HPDE6-E6E7 (cell line): ENCODE results near the gene LRRC75A.

Source experiments
- DNase-seq: peaks from one replicate; pipeline ENCODE4 v3.0.0; 2011; ENCODE audit warnings: missing footprints; ENCODE audit errors: extremely low spot score

LRRC75A gene

DNA sequence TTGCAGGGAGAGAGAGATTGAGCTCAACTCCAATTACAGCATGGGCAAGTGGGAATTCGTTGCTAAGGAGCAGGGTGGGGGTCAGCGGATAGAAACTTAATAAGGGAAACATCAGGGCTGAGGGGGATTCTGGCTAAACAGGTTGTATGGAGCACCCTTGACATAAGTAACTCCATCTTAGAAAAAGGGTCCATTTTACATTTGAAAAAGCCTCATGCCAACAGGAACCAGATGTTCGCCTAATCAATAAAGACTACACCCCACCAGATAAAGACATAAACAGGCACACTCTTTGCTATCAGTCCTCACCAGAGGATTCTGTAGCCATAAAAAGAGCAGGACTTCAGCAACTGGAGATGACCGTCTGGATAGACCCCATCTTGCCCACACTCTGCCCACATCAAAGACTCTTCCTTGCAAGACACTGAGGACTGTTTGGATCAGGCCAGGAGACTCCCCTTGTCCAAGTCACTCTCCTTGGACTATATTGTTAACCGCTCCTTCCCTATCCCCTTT lies 1.6 kb upstream of the LRRC75A start:
- no peak for DNase-seq

DNA sequence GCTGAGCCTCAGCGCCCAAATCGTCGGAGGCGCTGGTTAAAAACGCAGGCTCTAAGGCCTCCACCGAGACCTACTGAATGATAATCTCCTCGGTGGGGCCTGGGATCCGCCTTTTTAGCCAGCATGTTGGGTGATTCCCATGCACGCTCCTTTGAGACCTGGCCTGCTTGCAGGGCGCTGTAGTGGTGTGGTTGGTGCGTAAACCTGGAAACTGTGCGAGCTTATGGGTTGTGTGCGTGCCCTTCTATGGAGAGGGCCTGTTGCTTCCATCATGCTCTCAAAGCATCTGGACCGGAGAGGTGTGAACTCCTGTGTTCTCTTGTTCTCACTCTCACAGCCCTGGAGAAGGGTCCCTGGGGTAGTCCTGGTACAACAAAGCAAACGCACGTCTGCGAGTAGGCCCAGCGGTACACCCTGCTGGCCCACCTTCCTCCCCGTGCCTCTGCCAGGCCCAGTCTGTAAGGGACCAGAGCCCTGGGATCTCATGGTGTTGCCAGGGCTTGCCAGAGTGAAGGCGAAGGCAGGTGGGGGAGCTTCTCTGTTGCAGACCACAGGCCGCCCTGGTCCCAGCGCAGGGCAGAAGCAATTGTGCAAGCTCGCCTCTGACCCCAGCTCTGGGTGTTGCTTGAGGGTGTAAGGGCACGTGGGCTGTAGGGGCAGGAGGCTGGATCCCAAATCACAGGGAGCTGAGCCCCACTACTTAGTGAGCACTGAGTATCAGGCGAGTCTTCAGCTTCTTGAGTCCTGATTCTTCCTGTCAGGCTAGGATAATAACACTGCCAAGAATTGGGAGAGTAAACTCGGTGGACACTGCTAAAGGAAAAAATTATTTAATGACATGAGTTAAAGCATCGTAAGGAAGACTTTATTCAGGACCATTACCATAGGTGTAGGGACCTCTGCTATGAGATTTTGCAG lies 879 bp upstream of the LRRC75A start:
- no peak for DNase-seq

DNA sequence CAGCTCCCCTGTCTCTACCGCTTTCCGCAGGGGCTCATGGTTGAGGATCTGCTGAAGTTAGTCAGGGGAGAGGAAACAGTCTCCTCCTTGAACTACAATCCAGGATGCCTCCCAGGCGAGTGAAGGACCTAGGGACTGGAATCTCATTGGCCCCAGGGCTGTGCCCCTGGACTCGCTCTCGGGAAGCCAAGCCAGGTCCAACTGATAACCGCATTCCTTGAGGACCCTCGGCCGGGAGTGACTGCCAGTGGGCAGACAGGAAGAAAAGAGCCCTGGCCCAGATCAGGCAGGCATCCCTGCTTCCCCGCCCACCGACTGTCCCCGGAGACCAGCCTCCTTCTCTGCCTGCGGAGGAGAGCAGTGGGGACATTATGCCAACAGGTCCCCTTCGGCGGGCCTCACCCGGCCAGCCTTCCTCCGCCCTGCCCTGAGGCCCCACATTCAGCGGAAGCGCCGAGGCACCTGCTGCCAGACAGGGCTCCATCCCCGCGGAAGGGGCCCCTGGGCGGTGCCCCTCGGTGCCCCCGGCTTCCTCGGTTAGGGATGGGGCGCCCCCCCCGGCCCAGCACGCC lies 776 bp downstream of the LRRC75A start:
- DNase-seq, result no peak

DNA sequence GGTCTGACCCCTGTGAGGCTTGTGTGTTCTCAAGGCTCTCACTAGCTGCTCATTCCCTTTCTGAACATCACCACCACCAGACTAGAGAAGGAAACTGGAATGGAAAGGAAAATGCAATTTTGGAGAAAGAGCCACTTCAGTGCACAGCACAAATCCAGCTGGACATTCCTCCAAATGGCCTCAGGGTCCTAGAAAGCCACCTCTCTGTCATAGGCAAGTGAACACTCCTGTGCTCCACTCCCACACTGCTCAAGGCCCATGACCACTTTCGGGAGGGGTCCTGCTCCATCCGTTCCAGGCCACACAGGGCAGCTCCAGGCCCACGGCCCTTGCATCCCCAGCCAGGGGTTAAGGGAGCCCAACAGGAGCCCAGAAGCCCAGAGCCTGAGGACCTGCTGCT lies 2.6 kb downstream of the LRRC75A start:
- no peak for DNase-seq

DNA sequence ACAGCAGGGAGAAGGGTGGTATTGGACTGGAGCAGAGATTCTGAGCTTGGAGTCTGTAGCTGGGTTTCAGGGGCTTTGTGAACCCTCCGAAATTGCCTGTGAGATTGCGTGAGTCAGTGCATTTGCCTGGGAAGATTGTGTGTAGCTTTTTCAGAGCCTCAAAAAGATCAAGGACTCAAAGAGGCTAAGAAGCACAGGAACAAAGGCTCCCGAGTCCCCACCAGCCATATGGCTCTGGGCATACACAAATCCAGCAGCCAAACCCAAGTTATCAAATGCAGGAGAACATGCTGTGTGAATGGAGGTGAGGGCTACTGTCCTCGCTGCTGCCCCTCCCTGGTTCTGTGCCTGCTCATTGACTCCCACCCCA lies 3.0 kb downstream of the LRRC75A start:
- no peak for DNase-seq

DNA sequence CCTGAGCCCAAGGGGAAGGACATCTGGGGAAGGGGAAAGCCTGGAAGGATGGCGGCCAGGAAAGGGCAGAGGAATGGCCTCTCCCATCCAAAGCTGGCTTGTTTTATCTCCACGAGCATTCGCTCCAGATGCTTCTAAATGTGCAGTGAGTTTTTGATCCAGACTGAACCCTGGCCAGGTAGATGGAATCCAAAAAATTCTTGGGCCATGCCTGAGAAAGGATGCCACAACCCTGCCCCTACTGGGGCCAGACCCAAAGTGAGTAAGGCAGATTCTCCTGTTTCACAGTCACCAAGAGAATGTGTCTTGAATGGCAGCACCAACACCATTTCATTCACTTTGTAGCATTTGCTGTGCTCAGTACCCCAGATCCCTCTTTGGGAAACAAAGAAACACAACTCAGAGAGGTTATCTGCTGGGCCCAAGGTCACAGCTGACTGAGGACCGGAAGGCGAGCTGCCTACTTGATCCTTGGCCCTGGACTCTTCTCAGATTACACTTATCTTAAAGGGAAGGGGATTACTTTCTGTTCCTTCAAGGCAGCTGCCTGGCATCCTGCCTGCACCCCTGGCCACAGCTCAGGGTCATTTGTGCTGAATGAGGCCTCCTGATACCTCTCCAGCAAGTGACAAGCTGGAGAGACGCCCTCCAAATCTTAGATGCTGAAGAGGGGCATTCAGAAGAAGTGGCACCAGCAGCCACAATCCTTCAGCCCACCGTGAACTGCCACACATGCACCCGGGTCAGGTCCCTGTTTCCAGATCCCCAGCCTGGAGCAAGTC lies 3.6 kb downstream of the LRRC75A start:
- DNase-seq, result no peak

DNA sequence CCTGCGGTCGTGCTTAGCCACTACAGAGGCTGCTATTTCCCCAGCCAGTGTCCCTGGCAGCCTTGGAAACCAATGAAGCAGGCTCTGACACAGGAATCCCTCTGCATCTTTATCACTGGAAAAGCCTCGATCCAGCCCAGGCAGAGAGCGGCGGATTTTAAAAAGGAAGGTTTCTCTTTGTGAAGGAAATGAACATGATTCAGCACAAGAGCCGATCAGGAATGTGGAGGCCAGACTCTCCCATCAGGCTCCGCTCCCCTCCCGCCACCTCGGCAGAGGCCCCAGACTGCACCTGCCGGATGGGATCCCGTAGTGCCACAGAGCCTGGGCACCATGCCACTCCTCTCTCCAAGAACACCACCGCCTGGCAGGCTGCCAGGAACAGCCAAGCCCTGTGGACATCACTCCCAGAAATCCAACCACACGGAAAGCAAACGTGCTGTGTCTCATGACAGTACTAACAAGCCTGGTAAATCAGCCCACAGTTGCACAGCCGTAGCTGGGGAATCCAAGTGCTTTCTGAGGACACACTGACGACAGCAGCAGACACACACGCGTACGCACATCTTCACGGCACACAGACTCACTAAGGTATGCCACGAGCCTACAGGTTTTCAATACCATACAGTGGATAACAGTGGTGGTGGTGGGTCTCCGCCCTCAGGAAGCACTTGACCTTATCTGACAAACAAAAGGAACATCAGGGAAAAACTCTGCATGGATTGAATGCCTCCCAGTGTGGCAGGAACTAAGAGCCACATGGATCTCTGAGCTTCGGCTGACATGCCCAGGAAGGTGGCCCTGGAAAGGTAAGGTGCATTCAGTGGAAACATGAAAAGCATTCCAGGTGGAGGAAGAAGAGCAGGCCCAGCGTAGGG lies 5.4 kb downstream of the LRRC75A start:
- DNase-seq, result peak; percentile 49

DNA sequence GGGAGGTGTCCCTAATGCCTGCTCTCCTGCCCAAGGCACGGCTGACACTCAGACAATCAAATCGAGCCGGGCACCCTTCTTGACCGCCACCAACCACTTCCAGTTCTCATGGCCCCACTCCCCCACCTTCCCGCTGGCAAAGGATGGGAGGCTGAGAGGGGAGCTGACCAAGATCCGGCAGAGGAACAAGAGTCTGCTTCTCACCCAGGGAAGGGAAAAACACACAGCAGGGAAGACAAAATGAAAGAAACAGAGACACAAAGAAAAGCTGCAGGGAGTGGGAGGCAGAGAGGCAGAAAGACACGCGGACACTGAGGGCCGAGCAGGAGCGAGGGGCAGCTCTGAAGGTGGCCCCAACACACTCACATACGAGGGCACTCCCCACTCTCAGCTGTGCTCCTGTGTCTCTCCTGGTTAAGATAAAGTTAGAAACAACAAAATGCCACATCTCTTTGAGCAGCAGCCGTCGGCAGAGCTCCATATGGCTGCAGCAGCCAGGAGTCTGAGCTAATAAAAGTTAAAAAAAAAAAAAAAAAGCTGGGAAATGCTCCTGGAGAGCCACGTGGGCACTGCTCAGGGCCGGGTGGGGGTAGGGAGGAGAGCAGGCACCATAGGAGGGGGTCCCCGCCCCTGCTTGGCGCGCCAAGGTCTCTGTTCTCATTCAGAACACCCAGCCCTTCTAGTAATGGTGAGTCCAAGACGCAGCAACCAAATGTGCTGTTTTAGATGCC lies 7.4 kb downstream of the LRRC75A start:
- DNase-seq, result no peak

DNA sequence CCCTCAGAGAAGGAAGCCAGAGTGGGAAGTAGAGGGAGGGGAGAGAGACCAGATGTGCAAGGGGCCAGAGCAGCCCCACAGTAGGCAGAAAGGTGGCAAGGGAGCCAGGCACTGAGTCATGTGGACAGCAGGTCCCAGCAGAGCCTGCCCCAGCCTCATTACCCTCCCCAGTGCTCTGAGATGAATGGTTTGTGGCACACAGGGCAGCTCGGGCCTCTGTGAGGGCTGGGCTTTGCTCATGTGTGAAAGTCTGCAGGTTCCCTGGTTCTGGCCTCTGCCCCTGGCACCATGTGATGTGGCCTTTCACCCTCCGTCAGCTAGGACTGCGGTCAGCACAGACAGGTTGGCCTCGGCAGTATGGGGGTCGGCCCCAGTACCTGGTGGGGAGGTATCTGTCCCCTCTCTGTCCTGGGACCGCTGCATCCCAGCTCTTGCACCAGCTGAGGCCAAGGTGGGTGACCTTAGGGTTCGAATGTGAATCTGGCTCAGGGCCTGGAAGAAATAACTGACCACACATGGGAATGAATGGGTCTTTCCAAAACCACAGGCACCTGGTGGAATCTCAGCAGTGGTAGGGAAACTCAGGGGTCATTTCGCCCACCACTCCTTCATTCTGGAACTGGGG lies 8.9 kb downstream of the LRRC75A start:
- no peak for DNase-seq

DNA sequence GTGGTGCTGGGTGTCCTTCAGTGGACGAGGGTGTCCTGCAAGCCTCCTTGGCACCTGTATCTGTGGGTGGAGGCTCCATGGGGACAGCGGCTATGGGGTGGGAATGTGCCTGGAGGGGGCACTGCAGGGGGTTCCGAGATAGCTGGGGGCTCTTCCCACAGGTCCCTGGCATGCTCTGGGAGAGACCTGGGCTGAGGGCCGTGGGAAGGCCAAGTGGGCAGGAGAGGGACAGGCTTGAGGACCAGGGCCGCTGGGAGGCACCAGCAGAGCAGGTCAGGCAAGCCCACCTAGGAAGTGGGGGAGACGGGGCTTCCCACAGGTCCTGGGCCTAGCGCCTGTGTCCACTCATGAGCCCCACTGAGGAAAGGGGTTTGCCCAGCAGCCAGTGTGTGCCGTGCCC lies 9.7 kb downstream of the LRRC75A start:
- no peak for DNase-seq

DNA sequence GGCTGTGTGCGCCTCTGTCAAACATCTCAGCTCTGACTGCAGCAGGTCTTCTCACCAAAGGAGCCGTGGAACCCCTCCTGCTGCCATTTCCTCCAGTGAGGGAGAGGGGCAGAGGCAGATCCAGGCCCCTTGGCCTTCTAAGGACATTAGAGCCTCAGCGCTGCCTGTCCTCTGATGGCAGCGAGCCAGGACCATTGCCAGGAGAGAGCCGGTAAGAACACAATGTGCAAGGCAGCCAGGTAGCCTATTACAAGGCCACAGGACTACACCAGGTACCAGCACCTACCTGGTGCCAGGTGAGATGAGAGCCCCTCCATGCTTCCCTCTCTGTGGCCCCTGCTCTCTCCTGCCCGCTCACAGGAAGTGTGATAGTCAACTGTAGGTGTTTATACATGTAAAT lies 11.0 kb downstream of the LRRC75A start:
- no peak for DNase-seq

DNA sequence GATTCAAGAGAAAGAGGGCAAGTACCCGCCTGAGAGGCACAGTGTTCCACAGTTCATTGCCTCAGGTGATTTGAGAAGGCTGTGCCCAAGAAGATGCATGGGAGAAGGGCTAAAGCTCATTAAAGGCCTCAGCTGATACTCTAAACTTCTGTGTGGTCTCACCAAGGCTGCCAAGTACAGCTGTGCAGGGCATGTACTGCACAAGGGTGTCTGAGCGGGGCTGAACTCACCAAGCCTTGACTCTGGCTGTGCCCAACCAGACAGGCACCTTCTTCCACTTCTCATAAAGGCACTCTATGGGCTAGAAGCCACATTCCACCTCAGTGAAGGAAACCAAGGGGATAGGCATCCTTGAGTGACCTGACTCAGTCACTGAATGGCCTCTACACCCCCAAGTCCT lies 12.7 kb downstream of the LRRC75A start:
- DNase-seq, result no peak

DNA sequence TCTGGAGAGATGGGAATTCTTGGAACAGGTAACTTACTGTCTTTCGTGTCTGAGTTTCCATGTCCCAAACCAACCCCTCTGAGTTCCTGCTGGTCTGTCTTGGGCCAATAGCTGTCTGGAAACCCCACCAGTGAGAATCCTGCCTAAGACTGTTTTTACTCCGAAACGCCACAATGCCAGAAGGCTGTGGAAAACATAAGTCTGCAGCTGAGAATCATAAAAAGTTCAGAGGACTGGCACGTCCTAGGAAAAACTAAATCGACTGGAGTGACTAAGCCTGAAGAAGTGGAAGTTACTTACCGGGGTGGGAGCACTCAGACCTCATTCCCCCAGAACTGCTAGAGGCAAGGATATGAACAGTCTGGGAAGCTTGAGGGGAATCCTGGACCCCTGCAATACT lies 13.3 kb downstream of the LRRC75A start:
- DNase-seq, result no peak

DNA sequence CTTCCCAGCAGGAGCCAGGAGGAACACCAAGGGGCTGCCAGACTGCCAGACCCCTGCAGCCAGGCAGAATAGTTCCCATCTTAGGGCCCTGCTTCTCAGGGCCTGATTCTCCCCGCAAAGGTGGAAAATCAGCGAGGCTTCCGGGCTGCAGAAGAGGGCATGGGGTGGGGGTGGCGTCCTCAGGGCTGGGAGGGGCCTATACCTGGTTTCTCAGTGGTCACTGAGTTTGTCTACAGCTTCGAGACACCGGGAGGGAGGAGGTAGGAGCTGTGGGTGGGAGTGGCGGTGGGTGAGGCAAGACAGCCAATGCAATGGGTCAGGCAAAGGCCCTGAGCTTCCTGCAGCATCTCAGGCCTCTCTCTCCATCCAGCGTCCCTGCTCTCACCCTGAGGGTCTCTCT lies 14.3 kb downstream of the LRRC75A start:
- no peak for DNase-seq

DNA sequence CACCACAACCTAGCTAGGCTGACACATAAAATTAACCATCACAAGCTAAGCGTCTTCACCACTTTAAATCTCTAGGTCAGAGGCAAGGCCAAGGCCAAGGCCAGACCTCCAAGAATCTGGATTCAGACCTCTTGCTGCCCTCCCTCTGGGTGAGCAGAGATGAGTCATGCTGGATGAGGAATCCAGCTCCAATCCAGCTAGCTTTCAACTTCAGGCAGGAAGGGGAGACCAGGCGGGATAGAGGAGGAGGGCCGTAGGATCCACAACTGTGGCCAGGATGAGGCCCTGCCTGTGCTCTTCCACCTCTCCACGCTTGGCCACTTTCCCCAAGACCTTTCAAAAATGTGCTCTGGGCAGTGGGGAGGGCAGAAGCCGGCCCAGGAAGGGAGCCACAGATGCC lies 14.7 kb downstream of the LRRC75A start:
- DNase-seq, result peak; percentile 63

DNA sequence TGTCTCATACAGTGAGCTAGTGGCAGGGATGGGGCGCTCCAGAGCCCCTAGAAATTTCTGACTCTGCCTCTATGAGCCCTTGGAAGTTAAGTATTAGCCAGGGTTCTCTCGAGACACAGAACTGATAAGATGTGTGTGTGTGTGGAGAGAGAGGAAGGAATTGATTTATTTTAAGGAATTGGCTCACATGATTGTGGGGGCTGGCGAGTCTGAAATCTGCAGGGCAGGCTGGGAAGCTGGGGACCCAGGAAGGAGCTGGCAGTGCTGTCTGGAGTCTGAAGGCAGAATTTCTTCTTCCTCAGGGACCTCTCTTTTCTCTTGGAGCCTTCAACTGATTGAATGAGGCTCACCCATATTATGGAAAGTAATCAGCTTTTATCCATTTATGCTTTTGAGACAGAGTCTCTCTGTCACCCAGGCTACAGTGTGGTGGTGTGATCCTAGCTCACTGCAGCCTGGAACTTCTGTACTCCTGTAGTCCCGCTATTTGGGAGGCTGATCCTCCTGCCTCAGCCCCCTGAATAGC lies 16.8 kb downstream of the LRRC75A start:
- DNase-seq, result no peak

DNA sequence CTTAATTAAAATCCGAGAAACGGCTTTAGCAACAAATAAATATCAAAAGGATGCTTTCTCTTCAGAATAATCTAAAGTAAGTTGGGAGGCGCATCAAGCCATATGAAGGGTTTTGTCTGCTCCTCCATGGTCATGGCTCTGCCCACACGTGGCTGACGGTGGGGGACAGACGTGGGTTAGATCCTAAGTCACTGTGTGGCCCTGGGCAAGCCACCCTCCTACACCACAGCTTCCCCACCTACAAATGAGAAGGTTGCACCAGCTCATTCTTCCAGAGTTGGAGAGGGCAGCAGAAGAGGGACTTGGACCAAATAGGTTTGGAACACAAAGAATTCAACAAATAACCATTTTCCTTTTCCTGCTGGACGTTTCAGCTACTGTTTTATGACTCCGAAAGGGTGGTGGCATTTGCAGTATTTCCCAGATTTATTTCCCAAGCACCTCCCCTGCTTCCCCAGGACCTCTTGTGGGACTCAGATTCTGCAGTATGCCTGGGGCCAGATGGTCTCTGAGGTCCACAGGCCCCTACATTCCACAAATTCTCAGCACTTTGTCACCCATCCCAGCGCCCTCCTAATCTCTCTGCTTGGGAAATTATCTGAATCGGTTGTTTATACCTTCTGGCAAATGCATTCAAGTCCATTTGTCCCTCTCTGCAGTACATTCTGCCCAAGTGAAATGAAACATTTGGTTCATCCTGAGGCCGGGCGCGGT lies 17.8 kb downstream of the LRRC75A start:
- DNase-seq, result no peak

DNA sequence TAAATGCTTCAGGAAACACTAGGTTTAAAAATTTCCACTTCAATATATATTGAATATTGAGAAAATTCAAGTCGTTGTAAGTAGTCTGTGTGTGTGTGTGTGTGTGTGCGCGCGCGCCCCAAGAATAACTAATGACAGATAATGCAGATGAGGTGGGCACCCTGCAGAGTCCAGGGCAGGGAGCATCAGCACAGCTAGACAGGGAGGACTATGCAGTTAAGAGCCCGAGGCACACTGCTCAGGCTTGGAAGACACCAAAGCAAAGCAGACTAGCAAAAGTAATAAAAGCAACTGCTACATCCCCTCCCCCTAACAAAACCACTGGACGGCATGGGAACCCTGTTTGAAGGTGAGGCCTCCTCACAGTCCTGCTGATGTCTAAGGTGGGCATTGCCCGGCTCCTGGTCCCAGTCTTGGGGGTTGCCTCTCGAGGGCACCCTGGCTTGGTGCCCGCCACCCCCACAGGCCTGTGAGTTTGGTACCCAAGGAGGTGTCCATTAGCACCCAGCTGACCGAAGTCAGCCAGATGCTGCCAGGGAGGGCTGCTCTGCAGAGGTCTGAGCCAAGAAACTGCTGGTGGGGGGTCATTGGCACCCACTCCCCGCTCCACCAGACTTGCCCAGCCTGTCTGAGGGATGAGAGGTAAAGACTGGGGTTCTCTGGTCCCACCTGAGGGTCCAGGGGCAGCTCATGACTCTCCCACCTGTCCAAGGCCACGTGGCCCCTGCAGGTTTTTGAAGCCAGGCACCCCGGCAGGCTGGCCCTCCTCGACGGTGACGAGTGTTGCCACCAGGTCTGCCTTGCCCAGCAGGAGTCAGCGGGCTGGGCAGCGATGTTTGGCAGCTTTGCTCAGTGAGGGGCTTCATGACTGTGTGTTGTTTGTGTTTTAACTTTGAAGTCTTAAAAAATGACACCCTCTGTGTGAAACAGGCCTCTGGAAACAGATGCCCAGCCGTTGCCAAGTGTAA lies 18.7 kb downstream of the LRRC75A start:
- DNase-seq, result no peak
